Vagina (tissue), 2 donors: ENCODE results near the gene PRAC2. TPM values are rescaled to one million over a fixed set of nuclear protein-coding genes. Genes with fewer than 3 reads are reported as not detected.

Experiments
- DNase-seq, 2 donors: peaks; one replicate each; pipeline ENCODE4 v3.0.0-alpha.2; 2017; ENCODE audit errors: extremely low spot score in 2 of 2
- H3K27ac ChIP-seq: fragments of 200-600 bp; sonication (generic); one replicate; pipeline ENCODE4 v1.5.1; 2019
- H3K27me3 ChIP-seq: fragments of 200-600 bp; sonication (generic); one replicate; pipeline ENCODE4 v1.5.1; 2019
- H3K36me3 ChIP-seq, 2 donors: fragments of 200-600 bp; sonication (generic); one replicate each; pipeline ENCODE4 v1.5.1; 2017 to 2019
- H3K4me1 ChIP-seq: fragments of 200-600 bp; sonication (generic); one replicate; pipeline ENCODE4 v1.5.1; 2019
- H3K4me3 ChIP-seq, 2 donors: fragments of 200-600 bp; sonication (generic); 1 replicate in 1 of 2; 2 replicates in 1 of 2; pipeline ENCODE4 v1.5.1; 2016 to 2019
- H3K9me3 ChIP-seq: fragments of 200-600 bp; sonication (generic); one replicate; pipeline ENCODE4 v1.5.1; 2019
- POLR2A ChIP-seq, 2 donors: fragments of 450-650 bp; IDR thresholded peaks; one replicate each; pipeline ENCODE4 v1.6.1; 2017; ENCODE audit warnings: antibody characterized with exemption in 2 of 2, mild to moderate bottlenecking in 2 of 2, moderate library complexity in 2 of 2
- POLR2AphosphoS5 ChIP-seq, 2 donors: sonication (generic); formaldehyde crosslinking; IDR thresholded peaks; one replicate each; pipeline ENCODE4 v1.9.0; 2017; ENCODE audit warnings: antibody characterized with exemption in 2 of 2, mild to moderate bottlenecking in 2 of 2, low read depth in 1 of 2; ENCODE audit not compliant: insufficient read depth in 1 of 2
- intact Hi-C: fragments of 100-400 bp; cut with DNase I; formaldehyde crosslinking; loops from one replicate; pipeline ENCODE4 v1.15.1; 2023
- total RNA-seq: library from RNA; depleted of rRNA; stranded (reverse); fragments of >200 nt; gene quantifications from one replicate; pipeline ENCODE4 v1.2.3, GENCODE V29; 2016
- TF ChIP-seq, protein P1 (sequence below), 3 experiments: fragments of 450-650 bp in 2 of 3; fragments of 200-600 bp in 1 of 3; sonication (generic) in 1 of 3; IDR thresholded peaks; one replicate each; pipeline ENCODE4 v1.5.1; 2017 to 2019; ENCODE audit warnings: antibody characterized with exemption in 3 of 3, mild to moderate bottlenecking in 2 of 3, moderate library complexity in 2 of 3

Gene PRAC2
- total RNA-seq, 1 donor from 2014 or later = not detected

DNA sequence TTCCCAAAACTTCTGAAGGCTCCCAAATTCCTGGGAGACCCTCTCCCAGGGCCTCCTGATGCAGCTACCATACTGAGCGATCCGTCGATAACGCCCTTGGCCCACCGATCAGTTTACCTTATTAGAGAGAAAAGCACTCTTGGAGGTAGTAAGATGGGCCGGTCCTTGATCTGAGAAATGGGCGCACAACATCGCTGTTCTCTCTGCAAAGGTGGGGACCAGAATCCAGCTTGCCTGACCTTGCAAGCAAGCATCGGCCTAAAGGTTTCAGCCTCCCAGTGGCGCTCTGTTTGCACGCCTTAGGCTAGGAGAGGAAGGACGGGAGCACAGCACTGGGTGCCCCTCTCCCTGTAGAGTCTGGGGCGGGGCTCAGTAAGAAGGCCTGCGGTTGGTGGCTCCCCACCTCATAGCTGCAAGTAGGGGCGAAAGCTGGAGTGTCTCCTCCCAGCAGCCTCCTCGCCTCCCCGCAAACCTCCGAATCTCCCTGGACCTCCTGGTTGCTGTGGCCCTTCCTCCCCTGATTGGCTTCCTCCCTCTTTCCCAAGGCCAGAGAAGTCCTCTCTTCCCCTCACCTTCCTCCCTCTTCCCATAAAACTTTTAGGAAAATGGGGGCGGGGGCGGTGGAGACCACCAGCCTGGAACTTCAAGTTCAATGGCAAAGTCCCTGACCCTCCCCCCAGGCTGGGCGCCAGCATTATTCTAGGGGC is 631 bp upstream of the PRAC2 start, which contains the start of gene PRAC1:
TSS of gene PRAC1 (minus strand) at position 318 of the 707 bp plus-strand sequence. CDS start at position 192, 126 bp downstream.
- no peaks in the 10 kb centered on the region for H3K9me3 ChIP-seq
- intact Hi-C loops = loop anchor here (1.0 to 2.0 kb wide), 2 partner anchors 26 to 77 kb away; no protein-coding TSS in a partner anchor
- DNase-seq = no peak
- peaks cover 17% of the 10 kb centered on the region for H3K27me3 ChIP-seq
- H3K4me1 ChIP-seq = peaks cover 48% of the 10 kb centered on the region
- no peaks in the 10 kb centered on the region for H3K36me3 ChIP-seq
- peak within 1 kb of the TSS; percentile 12 to 21 for H3K4me3 ChIP-seq
- TF ChIP-seq POLR2AphosphoS5 (IDR thresholded peaks at IDR 0.05; ENCODE audit: insufficient read depth in 1 of 2, low read depth in 1 of 2) (no peak), POLR2A (IDR thresholded peaks at IDR 0.05) (no peak)
- TF ChIP-seq, protein P1, sequence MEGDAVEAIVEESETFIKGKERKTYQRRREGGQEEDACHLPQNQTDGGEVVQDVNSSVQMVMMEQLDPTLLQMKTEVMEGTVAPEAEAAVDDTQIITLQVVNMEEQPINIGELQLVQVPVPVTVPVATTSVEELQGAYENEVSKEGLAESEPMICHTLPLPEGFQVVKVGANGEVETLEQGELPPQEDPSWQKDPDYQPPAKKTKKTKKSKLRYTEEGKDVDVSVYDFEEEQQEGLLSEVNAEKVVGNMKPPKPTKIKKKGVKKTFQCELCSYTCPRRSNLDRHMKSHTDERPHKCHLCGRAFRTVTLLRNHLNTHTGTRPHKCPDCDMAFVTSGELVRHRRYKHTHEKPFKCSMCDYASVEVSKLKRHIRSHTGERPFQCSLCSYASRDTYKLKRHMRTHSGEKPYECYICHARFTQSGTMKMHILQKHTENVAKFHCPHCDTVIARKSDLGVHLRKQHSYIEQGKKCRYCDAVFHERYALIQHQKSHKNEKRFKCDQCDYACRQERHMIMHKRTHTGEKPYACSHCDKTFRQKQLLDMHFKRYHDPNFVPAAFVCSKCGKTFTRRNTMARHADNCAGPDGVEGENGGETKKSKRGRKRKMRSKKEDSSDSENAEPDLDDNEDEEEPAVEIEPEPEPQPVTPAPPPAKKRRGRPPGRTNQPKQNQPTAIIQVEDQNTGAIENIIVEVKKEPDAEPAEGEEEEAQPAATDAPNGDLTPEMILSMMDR (IDR thresholded peaks at IDR 0.05) = no peak
- H3K27ac ChIP-seq = peak within 1 kb of the TSS; percentile 10

DNA sequence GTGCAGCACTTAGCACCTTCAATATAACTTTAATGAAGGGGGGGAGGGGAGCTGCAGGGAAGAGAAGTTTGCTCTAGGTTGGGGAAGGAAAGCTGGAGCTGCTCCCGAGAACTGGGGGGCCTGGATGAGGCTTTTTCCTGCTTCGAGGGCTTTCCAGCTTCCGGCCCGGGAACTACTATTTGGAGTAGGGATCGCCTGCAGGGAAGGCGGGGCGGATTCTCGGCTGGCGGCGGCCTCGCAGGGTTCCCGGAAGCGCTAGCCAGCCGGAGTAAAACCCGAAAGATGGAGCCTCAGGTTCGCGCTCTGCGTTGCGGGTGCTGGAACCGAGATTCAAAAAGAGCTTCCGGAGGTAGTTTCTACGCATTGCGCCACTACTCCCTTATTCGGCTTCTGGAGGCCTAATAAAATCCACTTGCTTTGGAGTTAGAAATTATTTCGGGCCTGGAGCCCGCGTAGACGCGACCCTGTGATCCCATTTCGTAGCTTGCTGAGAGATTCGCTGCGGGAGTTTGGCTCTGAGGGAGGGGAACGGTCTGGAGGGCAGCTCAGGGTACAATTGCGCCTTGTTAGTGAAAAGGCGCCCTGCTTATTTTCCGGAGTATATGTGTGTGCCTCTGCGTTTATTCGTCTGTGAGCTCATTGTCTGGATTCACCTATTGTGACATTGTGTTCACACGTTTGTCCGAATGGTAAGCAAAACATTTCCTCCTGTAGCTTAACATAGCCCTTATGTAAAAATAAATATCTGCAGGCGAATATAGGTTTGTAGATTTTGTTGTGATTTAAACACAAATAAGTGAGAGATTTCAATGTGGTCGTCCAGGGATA is 652 bp downstream of the PRAC2 start:
- Histone ChIP-seq H3K27me3 (peaks cover 24% of the 10 kb centered on the region), H3K4me3 (peak overlapping the region; percentile 12 to 21), H3K27ac (peak overlapping the region; percentile 10), H3K4me1 (peaks cover 57% of the 10 kb centered on the region), H3K9me3 (no peaks in the 10 kb centered on the region), H3K36me3 (no peaks in the 10 kb centered on the region)
- no peak for DNase-seq
- no peak for TF ChIP-seq POLR2A (IDR thresholded peaks at IDR 0.05)
- TF ChIP-seq, protein P1 (IDR thresholded peaks at IDR 0.05) = no peak
- TF ChIP-seq POLR2AphosphoS5 (IDR thresholded peaks at IDR 0.05; ENCODE audit: insufficient read depth in 1 of 2, low read depth in 1 of 2) = no peak
- intact Hi-C loops = loop anchor here (2.0 kb wide), 1 partner anchor 25 kb away; no protein-coding TSS in a partner anchor

DNA sequence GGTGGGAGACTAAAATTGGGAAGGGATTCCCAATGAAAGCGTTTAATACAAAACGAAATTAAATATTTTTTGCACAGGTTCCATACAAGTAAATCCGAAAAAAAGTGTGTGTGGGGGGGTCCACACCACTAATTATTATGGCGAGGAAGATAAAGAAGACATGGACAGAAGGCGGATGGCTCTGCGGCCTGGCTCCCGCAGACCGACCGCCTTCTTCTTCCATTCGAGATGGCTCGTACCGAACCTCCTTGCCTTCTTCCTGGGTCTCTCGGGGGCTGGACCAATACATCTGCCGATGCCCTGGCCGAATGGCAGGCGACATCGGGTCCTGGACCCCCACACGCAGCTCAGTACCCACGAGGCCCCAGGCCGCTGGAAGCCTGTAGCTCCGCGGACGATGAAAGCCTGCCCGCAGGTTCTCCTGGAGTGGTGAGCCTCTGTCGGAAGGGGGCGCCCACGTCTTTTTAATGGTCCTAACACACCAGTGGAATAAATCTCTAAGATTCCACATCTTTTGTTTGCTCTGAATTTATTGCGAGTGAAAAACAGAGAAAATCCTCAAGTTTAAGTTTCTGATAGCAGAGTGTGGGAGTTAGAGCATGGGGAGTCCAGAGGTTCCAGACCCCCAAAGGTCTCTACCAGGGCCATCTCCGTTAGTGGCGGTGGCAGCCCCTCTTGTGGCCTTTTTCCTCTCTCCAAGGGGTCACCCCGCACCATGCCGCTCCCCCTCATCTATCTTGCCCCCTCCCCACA is 1.4 kb downstream of the PRAC2 start:
- no peak for DNase-seq
- peaks cover 61% of the 10 kb centered on the region for H3K4me1 ChIP-seq
- H3K36me3 ChIP-seq = no peaks in the 10 kb centered on the region
- TF ChIP-seq POLR2AphosphoS5 (IDR thresholded peaks at IDR 0.05; ENCODE audit: insufficient read depth in 1 of 2, low read depth in 1 of 2) (no peak), POLR2A (IDR thresholded peaks at IDR 0.05) (no peak)
- TF ChIP-seq, protein P1 (IDR thresholded peaks at IDR 0.05) = peak; percentile 64 to 78 (median 68)
- peak overlapping the region; percentile 10 to 17 for H3K4me3 ChIP-seq
- no peaks in the 10 kb centered on the region for H3K9me3 ChIP-seq
- H3K27ac ChIP-seq = no peak overlapping the region
- intact Hi-C loops = loop anchor here (5.0 kb wide), 1 partner anchor 153 kb away; no protein-coding TSS in a partner anchor
- H3K27me3 ChIP-seq = peaks cover 19% of the 10 kb centered on the region

DNA sequence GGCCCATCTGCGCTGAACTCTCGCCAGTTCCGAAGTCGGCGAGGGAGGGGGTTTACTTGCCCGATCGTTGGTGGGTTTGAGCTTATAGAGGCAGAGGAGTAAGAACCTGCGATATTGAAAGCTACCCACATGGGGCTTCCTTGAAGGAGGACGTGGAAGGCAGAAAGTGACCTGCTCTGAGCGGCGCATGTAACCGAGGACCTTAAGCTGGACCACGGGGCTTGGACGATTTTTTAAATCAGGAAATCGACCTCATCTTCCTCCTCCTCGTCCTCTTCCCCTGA is 2.0 kb downstream of the PRAC2 start:
- Histone ChIP-seq H3K9me3 (no peaks in the 10 kb centered on the region), H3K4me3 (peak overlapping the region; percentile 10 to 17), H3K27ac (peak overlapping the region; percentile 56), H3K36me3 (no peaks in the 10 kb centered on the region), H3K27me3 (peaks cover 17% of the 10 kb centered on the region), H3K4me1 (peaks cover 58% of the 10 kb centered on the region)
- DNase-seq = no peak
- TF ChIP-seq POLR2AphosphoS5 (IDR thresholded peaks at IDR 0.05; ENCODE audit: insufficient read depth in 1 of 2, low read depth in 1 of 2) = no peak
- TF ChIP-seq, protein P1 (IDR thresholded peaks at IDR 0.05) = no peak
- no peak for TF ChIP-seq POLR2A (IDR thresholded peaks at IDR 0.05)
- intact Hi-C loops = loop anchor here (5.0 kb wide), 1 partner anchor 152 kb away; no protein-coding TSS in a partner anchor
